Stimulated activated CD4-positive, alpha-beta T cell treated with anti-CD3 and anti-CD28 coated beads, Interleukin-12 subunit alpha, Interleukin-12 subunit beta, amount 100 ng/mL, for 4 hours (primary cell): ENCODE data around the gene DIPK1C.
"Not testable (repeated sequence)": the region's sequence is repeated elsewhere in the genome, so short reads cannot be mapped to it uniquely, and the experiment has no call there.

Experiments used
- DNase-seq: peaks from one replicate; pipeline ENCODE4 v3.0.0-alpha.2; 2020

DIPK1C gene

DNA sequence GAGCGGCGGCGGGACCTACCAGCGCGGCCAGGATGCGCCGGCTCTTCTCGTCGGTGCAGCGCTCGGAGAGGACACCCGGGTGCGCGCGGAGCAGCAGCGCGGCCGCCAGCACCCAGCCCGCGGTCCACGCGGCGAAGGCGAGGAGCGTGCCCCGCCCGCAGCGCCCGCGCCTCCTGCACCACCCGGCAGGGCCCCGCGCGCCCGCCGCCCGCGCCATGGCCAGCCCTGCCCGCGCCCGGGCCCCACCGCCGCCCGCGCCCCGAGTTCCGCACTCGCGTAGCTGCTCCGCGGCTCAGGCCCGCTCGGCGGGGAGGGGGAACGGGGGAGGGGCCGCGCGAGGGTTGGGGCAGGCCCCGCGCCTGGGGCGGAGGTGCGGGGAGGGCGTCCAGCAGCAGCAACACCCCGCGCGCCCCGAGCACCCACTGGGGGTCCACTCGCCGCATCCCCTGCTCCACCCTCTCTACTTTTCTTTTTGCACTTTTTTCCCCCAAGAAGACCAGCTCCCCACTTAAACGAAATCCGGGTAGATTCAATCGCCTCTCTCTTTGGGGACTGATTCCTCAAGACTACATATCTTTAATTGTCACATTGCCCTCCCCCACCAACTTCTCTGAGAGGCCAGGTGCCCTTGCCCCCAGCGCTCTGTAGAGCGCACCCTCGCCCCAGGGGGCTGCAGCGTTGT lies at the start of gene DIPK1C:
Gene DIPK1C, minus strand, starts transcription at position 266 of the 682 bp plus-strand sequence. Its CDS starts 49 bp downstream, at position 217.
- DNase-seq = no peak

DNA sequence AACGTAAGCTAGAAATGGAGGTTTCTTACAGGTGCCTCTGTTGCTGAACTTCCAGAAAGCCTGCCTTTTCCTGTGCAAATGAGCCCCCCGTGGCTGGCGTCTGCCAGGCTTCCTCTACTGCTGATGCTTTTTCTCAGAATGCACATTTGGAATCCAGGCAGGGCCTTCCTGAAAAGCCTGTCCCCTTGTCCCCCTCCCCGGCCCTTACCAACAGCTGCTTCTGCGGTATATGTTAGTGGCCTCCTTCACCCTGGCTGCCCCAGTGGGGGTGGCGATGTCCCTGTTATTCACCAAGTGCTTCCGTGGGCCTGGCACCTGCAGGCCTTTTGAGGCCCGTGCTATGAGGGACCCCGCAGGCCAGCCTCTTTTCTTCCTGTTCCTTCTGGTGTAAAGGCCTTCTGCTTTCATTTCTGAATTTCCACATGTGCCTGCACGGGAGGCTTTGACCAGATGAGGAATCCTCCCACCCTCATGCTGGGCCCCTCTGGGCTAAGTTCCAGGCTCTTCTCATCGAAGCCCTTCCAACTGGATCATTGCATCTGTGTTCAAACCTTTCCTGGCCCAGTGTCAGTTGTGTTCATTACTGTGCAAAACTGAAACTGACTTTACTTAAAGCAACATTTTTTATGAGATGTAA lies 49.5 kb upstream of the DIPK1C start:
- DNase-seq = no peak

DNA sequence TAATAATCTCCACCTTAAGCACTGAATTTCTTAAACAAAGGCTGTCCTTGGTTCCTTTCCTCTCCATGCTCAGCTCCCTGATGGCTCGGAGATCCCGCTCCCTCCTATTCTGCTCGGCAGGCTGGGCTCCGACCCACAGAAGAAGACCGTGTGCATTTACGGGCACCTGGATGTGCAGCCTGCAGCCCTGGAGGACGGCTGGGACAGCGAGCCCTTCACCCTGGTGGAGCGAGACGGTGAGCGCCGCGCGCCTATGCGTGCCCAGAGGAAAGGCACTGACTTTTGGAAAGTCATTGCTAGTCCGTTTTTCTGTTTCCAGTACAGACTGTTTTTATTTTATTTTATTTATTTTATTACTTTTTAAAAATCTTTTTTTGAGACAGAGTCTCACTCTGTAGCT lies 48.7 kb upstream of the DIPK1C start:
- DNase-seq = no peak

- DNase-seq = no peak
Observed at GRCh38 chr18:74503137-74503536, 46.0 kb upstream of the DIPK1C start.

GRCh38 chr18:74501386-74501785 lies 44.3 kb upstream of the DIPK1C start:
- no peak for DNase-seq

DNA sequence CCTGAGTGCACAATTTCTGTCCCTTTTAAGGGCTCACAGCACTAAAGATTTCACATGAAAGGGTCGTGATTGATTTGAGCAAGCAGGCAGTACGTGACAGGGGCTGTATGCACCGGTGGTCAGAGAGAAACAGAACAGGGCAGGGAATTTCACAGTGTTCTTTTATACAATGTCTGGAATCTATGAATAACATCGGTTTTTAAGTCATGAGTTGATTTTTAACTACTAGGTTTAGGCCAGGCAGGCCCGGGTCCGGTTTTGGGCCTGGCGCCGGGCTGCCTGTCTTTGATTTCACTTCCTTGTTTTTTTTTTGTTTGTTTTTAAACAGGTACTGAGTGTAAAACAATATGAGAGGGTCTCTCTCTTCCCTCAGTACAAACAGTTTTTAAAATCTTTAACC lies 43.7 kb upstream of the DIPK1C start:
- DNase-seq = not testable (repeated sequence)

- no peak for DNase-seq
Observed at GRCh38 chr18:74500372-74500771, 43.3 kb upstream of the DIPK1C start.

DNA sequence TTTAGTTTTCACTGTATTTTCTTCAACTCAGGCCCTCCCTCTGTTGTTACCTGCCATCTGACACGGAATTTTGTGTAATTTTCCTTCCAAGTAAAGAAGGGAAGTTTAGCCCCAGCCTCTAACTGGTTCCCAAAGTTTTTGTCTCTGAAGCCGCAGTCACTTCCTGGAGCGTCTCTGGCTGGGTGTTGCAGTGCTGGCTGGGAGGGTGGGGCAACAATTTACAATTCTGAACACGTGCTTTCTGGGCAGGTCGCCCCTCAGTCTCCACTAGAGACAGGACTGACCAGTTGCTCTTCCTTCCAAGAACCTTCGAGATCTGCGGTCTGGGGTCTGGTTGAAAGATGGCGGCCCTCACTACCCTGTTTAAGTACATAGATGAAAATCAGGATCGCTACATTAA lies 42.5 kb upstream of the DIPK1C start:
- DNase-seq = peak; percentile 15

DNA sequence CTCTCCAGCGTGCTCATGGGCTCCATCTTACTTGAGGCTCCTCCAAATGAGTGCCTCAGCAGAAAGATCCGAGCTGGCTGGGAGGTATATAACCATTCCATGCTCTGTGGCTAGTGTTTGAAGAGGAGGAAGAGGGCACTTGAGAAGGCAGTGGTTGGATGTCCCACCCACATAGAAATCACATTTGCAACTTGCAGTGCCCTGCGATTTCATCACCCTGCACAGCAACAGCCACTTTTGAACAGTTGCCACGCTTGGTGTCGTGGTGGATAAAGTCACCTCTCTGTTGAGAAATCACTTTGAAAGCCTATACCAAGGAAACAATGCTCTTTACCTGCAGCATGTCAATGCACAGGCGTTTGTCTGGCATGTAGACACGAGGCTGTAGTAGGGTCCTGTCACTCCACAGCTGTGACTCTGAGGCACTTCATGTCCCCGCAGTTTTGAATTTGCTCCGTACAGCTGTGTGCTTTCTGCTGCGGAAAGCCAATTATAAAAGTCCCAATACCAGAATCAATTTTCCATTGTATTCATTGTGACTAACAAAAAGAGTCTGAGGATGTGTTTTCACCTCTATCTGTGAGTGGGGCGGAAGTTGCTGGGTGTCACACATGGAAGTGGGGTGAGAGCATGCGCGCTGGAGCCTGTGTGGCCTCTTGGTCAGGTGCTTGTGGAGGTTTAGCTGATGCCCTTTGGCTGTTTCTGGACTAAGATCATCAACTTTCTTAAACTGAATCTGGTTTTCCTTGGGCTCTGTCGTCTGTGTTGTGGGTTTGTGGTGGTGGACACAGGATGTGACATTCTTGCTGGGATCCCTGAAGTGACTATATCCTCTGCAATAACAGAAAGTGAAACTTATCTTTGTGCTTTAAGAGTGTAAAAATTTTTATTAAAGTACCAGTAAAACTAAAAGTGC lies 41.9 kb upstream of the DIPK1C start:
- peak; percentile 73 for DNase-seq

DNA sequence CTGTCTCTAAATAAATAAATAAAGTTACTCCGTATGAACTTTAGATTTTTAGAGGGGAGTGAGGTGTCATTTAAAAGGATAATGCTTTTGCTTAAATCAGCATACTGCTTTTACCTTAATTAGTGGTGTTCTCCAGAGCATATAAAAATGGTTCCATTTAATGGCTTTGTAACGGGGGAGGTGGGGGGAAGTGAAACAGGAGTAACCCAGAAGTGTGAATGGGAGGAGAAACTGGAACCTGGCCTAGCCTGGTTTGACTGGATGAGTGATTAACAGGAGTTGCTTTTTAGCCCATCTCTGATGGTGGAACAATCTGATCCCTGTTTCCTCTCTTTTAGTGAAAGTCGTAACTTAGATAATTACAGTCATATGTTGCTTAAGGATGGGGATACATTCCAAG lies 40.7 kb upstream of the DIPK1C start:
- DNase-seq = no peak

DNA sequence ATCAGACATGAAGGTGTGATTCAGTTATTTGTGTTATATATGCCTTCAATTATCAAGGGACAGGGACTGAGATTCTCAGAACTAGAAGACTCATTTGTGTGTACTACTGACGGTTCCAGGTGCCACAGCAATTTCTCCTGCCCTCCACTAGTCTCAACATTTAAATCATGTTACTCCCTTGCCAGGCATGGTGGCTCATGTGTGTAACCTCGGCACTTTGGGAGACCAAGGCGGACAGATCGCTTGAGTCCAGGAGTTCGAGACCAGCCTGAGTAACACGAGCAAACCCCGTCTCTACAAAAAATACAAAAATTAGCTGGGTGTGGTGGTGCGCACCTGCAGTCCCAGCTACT lies 40.2 kb upstream of the DIPK1C start:
- DNase-seq = no peak

GRCh38 chr18:74496508-74497323 lies 39.6 kb upstream of the DIPK1C start:
- DNase-seq = no peak

GRCh38 chr18:74495581-74496507 lies 38.7 kb upstream of the DIPK1C start, which contains the start of gene CNDP2:
Gene CNDP2, plus strand, starts transcription at chr18:74496363. Its CDS starts 3,611 bp downstream, at chr18:74499974.
- DNase-seq = peak; percentile 100

GRCh38 chr18:74494514-74494913 lies 37.4 kb upstream of the DIPK1C start:
- DNase-seq = no peak

- peak; percentile 20 for DNase-seq
Observed at GRCh38 chr18:74493689-74494088, 36.6 kb upstream of the DIPK1C start.

GRCh38 chr18:74492259-74492658 lies 35.2 kb upstream of the DIPK1C start:
- no peak for DNase-seq

GRCh38 chr18:74489676-74490075 lies 32.6 kb upstream of the DIPK1C start:
- DNase-seq = no peak

GRCh38 chr18:74488864-74489263 lies 31.8 kb upstream of the DIPK1C start:
- DNase-seq = no peak

- no peak for DNase-seq
Observed at GRCh38 chr18:74488354-74488753, 31.2 kb upstream of the DIPK1C start.

GRCh38 chr18:74486119-74486849 lies 29.2 kb upstream of the DIPK1C start:
- no peak for DNase-seq

- DNase-seq = no peak
Observed at GRCh38 chr18:74482697-74483096, 25.6 kb upstream of the DIPK1C start.
